BLaER1 treated with 17β-estradiol and CSF1 and Interleukin-3, amounts not matched to agents 10 nM and 100 nM (cell line): ENCODE results near the gene SLC22A31.

Experiments
- H3K27ac ChIP-seq, 11 experiments: shearing (Covaris generic); formaldehyde crosslinking; 2 replicates each; pipeline ENCODE4 v1.8.1; 2022
- H3K27me3 ChIP-seq, 11 experiments: shearing (Covaris generic); formaldehyde crosslinking; 2 replicates each; pipeline ENCODE4 v1.8.1; 2022
- H3K36me3 ChIP-seq, 11 experiments: shearing (Covaris generic); formaldehyde crosslinking; 2 replicates each; pipeline ENCODE4 v1.8.1; 2022
- H3K4me1 ChIP-seq, 10 experiments: shearing (Covaris generic); formaldehyde crosslinking; 2 replicates each; pipeline ENCODE4 v1.8.1; 2022
- H3K4me2 ChIP-seq, 11 experiments: shearing (Covaris generic); formaldehyde crosslinking; 2 replicates each; pipeline ENCODE4 v1.8.1; 2022
- H3K4me3 ChIP-seq, 10 experiments: shearing (Covaris generic); formaldehyde crosslinking; 2 replicates each; pipeline ENCODE4 v1.8.1; 2022
- H3K9ac ChIP-seq, 11 experiments: shearing (Covaris generic); formaldehyde crosslinking; 2 replicates each; pipeline ENCODE4 v1.8.1; 2022
- H3K9me3 ChIP-seq, 11 experiments: shearing (Covaris generic); formaldehyde crosslinking; replicated peaks in 1 of 11; 2 replicates each; pipeline ENCODE4 v1.8.1; 2022
- H4K20me1 ChIP-seq, 11 experiments: shearing (Covaris generic); formaldehyde crosslinking; 2 replicates each; pipeline ENCODE4 v1.8.1; 2022
- Cebpa-rat ChIP-seq, 11 experiments: shearing (Covaris generic); IDR thresholded peaks; 2 replicates each; pipeline ENCODE4 v1.8.1; 2022

SLC22A31 gene

DNA sequence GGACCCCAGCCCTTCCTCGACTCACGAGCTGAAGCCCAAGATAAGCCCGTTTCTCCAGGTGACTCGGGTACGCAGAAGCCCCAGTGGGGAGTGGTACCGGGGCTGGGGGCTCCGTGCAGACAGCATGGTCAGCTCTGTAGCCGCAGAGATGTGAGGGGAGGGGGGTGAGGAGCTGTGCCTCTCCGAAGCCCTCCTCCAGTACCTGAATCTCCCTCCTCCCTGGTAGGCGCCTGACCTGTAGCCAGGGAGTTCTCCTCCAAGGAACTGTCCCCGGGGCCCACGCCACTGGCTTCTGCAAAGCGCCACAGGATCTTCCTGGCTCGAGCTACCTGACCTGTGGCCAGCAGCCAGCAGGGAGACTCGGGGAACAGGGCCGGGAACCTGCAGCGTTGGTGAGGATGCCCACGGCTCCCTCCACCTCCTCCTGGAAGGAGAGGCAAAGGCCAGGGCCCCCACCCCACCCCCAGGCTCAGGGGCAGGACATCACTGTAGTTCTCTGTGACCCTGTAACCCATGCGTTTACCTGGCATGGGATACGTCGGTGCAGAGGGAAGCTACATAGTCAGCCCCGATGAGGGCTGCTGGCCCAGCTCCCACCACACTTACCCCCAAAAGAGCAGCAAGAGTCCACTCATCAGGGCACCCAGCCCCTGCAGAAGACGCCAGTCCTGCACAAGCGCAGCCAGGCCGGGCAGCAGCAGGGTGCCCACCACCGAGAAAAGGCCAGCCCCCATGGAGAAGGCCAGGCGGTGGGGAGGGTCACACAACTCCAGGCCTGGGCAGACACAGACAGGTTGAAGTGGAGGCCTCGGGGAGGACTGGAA, 1.7 kb downstream of the SLC22A31 start:
- H3K27me3 ChIP-seq: peaks cover 36 to 52% (median 46%) of the 10 kb centered on the region in 11 experiments

DNA sequence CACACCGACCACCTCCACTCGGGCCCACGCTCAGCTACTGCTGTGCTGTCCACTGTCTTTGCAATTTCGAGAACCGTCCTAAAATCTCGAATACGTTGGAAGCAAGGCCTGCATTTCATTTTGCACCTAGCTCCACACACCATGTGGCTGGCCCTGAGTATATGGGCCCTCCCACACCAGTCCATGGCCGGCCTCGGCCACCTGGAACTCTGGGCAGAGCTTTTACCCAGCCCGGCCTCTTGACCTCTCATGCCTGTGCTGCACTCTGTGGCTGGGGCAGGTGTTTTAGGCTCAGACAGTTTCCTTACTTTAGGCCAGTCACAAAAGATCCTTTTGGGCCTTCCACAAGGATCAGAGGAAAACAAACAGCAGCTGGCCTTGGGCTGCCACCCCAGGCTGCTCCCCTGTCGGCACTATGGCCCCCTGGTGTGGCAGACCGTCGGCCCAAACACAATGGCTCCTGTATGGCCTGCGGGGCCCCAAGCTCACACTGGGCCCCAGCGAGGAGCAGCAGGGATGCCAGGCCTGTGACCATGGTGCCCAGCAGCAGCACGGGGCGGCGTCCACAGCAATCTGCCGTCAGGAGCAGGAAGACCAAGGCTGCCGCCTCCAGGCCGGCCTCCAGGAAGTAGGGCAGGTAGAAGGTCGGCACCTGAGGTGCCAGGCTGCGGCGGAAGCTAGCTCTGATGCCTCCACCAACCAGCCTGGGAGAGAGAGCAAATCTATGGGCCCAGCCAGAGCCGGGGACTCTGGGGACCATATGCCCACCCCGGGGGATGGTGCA, 2.5 kb downstream of the SLC22A31 start:
- H4K20me1 ChIP-seq: peaks cover 0 to 6% (median 0%) of the 10 kb centered on the region in 11 experiments; a peak in 2 of 22 replicates
- no peak overlapping the region for H3K9ac ChIP-seq
- H3K9me3 ChIP-seq: peaks cover 5 to 10% (median 6%) of the 10 kb centered on the region in 11 experiments; a peak in 19 of 22 replicates
- H3K4me3 ChIP-seq: no peak overlapping the region
- H3K27ac ChIP-seq: no peak overlapping the region
- H3K4me1 ChIP-seq: peaks cover 0 to 33% (median 21%) of the 10 kb centered on the region in 10 experiments; a peak in 14 of 20 replicates
- H3K27me3 ChIP-seq: peaks cover 34 to 44% (median 39%) of the 10 kb centered on the region in 11 experiments
- no peaks in the 10 kb centered on the region for H3K36me3 ChIP-seq
- no peak for TF ChIP-seq Cebpa-rat (IDR thresholded peaks at IDR 0.05)
- H3K4me2 ChIP-seq: no peak overlapping the region

More for the DNA sequence above, 1.7 kb downstream of the SLC22A31 start:
- H3K27ac ChIP-seq: no peak overlapping the region
- peaks cover 0 to 6% (median 0%) of the 10 kb centered on the region in 11 experiments; a peak in 2 of 22 replicates for H4K20me1 ChIP-seq
- H3K36me3 ChIP-seq: no peaks in the 10 kb centered on the region
- no peak overlapping the region for H3K4me3 ChIP-seq
- H3K9ac ChIP-seq: no peak overlapping the region
- peaks cover 0 to 29% (median 18%) of the 10 kb centered on the region in 10 experiments; a peak in 14 of 20 replicates for H3K4me1 ChIP-seq
- no peak for TF ChIP-seq Cebpa-rat (IDR thresholded peaks at IDR 0.05)
- no peak overlapping the region for H3K4me2 ChIP-seq
- H3K9me3 ChIP-seq: peaks cover 7 to 16% (median 11%) of the 10 kb centered on the region in 11 experiments; a peak in 19 of 22 replicates

DNA sequence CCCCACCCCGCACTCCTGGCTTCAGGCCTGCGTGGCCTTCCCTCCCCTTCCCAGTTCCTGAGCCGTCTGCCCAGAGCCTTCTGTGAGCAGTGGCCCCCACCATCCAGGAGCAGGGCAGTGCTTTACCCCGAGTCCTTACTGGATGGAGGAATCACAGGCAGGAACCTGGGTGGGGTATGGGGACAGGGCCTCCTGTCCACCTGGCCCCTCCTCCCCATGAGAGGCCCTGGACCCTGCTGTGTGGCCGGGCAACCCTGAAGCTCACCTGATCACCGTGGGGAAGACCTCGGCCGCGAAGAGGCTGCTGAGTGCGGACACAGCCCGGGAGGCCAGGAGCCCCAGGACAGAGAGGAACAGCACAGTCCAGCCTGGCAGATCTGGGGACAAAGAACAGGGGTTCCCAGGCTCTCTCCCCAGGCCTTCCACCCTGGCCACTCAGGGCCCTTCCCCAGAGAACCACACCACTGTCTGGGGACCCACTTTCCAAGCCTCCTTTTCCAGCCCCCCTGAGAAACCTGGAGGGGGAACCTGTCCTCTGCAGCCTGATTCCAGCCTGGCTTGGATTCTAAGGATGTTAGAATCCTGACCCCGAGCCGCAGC, 3.2 kb downstream of the SLC22A31 start:
- no peak overlapping the region for H3K9ac ChIP-seq
- H3K27me3 ChIP-seq: peaks cover 27 to 37% (median 32%) of the 10 kb centered on the region in 11 experiments
- H3K4me1 ChIP-seq: peaks cover 0 to 33% (median 21%) of the 10 kb centered on the region in 10 experiments; a peak in 14 of 20 replicates
- H3K36me3 ChIP-seq: no peaks in the 10 kb centered on the region
- H3K27ac ChIP-seq: no peak overlapping the region
- TF ChIP-seq Cebpa-rat (IDR thresholded peaks at IDR 0.05): no peak
- no peak overlapping the region for H3K4me2 ChIP-seq
- H3K9me3 ChIP-seq: peaks cover 0 to 3% (median 0%) of the 10 kb centered on the region in 11 experiments; a peak in 4 of 22 replicates
- no peak overlapping the region for H3K4me3 ChIP-seq
- peaks cover 0 to 6% (median 0%) of the 10 kb centered on the region in 11 experiments; a peak in 2 of 22 replicates for H4K20me1 ChIP-seq

DNA sequence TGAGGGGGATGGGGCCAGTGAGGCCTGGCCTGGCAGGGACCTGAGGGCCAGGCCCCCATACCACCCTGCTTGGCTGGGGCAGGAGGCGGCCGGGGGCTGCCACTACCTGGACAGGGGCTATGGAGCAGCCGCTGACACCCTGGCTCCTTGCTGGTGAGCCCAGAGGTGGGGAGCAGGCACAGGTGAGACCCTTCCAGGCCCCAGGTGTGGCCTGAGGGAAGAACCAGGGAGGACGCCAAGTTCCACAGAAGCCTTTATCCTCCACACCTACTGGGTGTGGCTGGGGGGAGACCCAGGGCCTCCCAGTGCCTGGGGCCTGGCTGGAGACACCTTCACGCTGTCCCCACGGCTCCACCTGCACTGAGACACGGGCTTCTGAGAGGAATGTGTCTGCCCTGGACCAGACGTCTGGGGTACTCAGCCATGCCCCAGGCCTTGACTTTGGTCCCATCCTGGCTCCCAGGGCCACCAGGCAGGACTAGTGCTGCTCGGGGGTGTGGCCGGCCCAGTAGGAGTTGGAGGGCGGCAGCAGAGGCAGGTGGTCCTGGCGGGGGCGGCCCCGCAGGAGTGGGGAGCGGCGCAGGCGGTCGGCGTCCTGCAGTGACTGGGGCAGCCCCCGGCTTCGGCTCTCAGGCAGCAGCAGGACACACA, 4.7 kb downstream of the SLC22A31 start:
- H3K27me3 ChIP-seq: peaks cover 15 to 31% (median 19%) of the 10 kb centered on the region in 11 experiments
- H3K36me3 ChIP-seq: no peaks in the 10 kb centered on the region
- no peak overlapping the region for H3K27ac ChIP-seq
- no peak for TF ChIP-seq Cebpa-rat (IDR thresholded peaks at IDR 0.05)
- peaks cover 0 to 15% (median under 1%) of the 10 kb centered on the region in 11 experiments; a peak in 6 of 22 replicates for H4K20me1 ChIP-seq
- H3K9me3 ChIP-seq: no peaks in the 10 kb centered on the region
- H3K4me1 ChIP-seq: peaks cover 8 to 39% (median 28%) of the 10 kb centered on the region in 10 experiments
- peak overlapping the region in 3 of 11 experiments; percentile 5 to 42 (median 33); a peak in 1 of 22 replicates for H3K9ac ChIP-seq
- no peak overlapping the region for H3K4me2 ChIP-seq
- H3K4me3 ChIP-seq: no peak overlapping the region

DNA sequence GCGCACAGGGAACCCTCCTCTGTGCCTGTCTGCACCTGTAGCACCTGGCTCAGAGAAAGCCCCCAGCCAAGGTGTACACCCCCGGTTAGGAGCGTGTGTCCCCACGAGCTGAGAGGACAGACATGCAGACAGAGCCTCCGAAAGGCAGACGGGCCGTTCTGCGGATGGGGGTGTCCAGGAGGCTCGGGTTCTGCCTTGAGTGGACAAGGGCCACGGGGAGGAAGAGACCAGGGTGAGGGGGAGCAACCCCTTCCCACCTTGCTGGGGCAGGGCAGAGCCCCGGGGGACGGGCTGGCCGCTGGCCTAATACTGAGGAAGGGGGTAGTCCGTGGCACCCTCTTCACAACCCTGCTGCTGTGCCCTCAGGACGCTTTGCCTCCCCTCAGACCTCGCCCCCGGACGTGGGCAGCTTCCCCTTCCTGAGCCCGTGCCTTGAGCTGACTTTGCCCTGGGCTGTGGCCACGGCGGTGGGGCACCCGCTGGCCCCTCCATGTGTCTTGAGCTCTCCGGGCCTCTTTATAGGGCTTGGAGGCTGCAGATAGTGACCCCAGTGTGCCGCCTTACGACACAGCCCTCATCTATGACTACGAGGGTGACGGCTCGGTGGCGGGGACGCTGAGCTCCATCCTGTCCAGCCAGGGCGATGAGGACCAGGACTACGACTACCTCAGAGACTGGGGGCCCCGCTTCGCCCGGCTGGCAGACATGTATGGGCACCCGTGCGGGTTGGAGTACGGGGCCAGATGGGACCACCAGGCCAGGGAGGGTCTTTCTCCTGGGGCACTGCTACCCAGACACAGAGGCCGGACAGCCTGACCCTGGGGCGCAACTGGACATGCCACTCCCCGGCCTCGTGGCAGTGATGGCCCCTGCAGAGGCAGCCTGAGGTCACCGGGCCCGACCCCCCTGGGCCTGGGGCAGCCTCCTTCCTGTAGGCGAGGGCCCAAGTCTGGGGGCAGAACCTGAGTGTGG, 5.7 kb downstream of the SLC22A31 start:
- Histone ChIP-seq H3K4me2 (peak overlapping the region in 7 of 11 experiments; percentile 4 to 71 (median 46); a peak in 11 of 22 replicates), H3K9me3 (no peaks in the 10 kb centered on the region), H3K4me3 (no peak overlapping the region), H3K27me3 (peaks cover 5 to 23% (median 9%) of the 10 kb centered on the region in 11 experiments; a peak in 21 of 22 replicates), H3K4me1 (peaks cover 8 to 30% (median 23%) of the 10 kb centered on the region in 10 experiments), H3K9ac (peak overlapping the region in 5 of 11 experiments; percentile 8 to 33 (median 15); a peak in 5 of 22 replicates), H4K20me1 (peaks cover 0 to 25% (median 10%) of the 10 kb centered on the region in 11 experiments; a peak in 10 of 22 replicates), H3K27ac (no peak overlapping the region), H3K36me3 (no peaks in the 10 kb centered on the region)
- no peak for TF ChIP-seq Cebpa-rat (IDR thresholded peaks at IDR 0.05)

DNA sequence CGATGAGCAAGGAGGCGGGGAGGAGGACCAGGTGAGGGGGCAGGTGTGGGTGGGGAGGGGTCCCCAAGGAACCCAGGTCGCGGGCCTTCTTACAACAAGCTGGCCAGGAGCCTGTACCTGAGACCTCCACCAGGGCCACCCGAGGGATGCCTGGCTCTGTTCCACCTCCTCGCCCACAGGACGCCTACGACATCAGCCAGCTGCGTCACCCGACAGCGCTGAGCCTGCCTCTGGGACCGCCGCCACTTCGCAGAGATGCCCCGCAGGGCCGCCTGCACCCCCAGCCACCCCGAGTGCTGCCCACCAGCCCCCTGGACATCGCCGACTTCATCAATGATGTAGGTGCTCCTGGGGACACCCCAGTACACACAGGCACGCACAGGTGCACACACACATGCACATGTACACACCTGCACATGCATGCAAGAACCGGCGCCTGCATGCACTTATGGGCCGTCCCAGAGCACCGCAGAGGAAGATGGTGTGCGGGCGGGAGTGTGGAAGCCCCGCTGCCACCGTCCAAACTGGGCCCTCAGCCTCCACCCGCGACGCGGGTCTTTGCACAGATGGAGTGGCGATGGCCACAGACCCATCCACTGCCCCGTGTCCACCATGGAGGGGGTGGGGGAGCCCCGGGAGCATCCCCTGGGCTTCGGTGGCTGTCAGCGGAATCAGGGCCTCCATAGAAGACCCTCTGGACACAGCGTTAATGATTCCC, 6.6 kb downstream of the SLC22A31 start:
- Histone ChIP-seq H3K27ac (no peak overlapping the region), H3K9ac (no peak overlapping the region), H3K36me3 (no peaks in the 10 kb centered on the region), H3K9me3 (no peaks in the 10 kb centered on the region), H3K27me3 (peaks cover 0 to 14% (median 2%) of the 10 kb centered on the region in 11 experiments; a peak in 6 of 22 replicates), H3K4me2 (peak overlapping the region in 6 of 11 experiments; percentile 4 to 71 (median 49); a peak in 9 of 22 replicates), H3K4me1 (peaks cover 8 to 30% (median 22%) of the 10 kb centered on the region in 10 experiments), H3K4me3 (no peak overlapping the region), H4K20me1 (peaks cover 0 to 34% (median 10%) of the 10 kb centered on the region in 11 experiments; a peak in 10 of 22 replicates)
- TF ChIP-seq Cebpa-rat (IDR thresholded peaks at IDR 0.05): no peak
